NCI-H2171 treated with DMSO at 0.1 percent for 48 hours (cell line): Measurements from ENCODE around the gene KCNG2.
A peak's percentile ranks its signal among the peaks of the same experiment; 100 is the strongest.

ENCODE experiments used
- DNase-seq: peaks from one replicate; lab custom pipeline; 2025; lab: John Stamatoyannopoulos, UW

KCNG2 gene

GRCh38 chr18:79887181-79888000 is 89.7 kb downstream of the KCNG2 start:
- DNase-seq = no peak

- no peak for DNase-seq
Observed at GRCh38 chr18:79888016-79888415, 90.3 kb downstream of the KCNG2 start.

GRCh38 chr18:79889569-79889968 is 91.8 kb downstream of the KCNG2 start:
- DNase-seq = no peak

GRCh38 chr18:79890674-79891073 is 92.9 kb downstream of the KCNG2 start:
- no peak for DNase-seq

- no peak for DNase-seq
Observed at GRCh38 chr18:79896738-79897137, 99.0 kb downstream of the KCNG2 start.

GRCh38 chr18:79897940-79898625 is 100.3 kb downstream of the KCNG2 start:
- DNase-seq = no peak

GRCh38 chr18:79898952-79899608 is 101.3 kb downstream of the KCNG2 start:
- no peak for DNase-seq

GRCh38 chr18:79899609-79900445 is 102.1 kb downstream of the KCNG2 start:
- no peak for DNase-seq

- no peak for DNase-seq
Observed at GRCh38 chr18:79900610-79901570, 103.2 kb downstream of the KCNG2 start.

- no peak for DNase-seq
Observed at GRCh38 chr18:79901665-79902064, 103.9 kb downstream of the KCNG2 start.

GRCh38 chr18:79902075-79902474 is 104.3 kb downstream of the KCNG2 start:
- DNase-seq = no peak

GRCh38 chr18:79902640-79903039 is 104.9 kb downstream of the KCNG2 start:
- DNase-seq = no peak

- DNase-seq = no peak
Observed at GRCh38 chr18:79903071-79903635, 105.4 kb downstream of the KCNG2 start.

GRCh38 chr18:79903787-79904356 is 106.1 kb downstream of the KCNG2 start:
- no peak for DNase-seq

GRCh38 chr18:79904357-79905147 is 106.8 kb downstream of the KCNG2 start:
- peak; percentile 71 for DNase-seq

GRCh38 chr18:79905389-79905911 is 107.7 kb downstream of the KCNG2 start:
- DNase-seq = no peak

- DNase-seq = no peak
Observed at GRCh38 chr18:79905993-79906392, 108.3 kb downstream of the KCNG2 start.

GRCh38 chr18:79906706-79907105 is 109.0 kb downstream of the KCNG2 start:
- DNase-seq = no peak
